ENCODE results near the gene APBB2. TPM values are rescaled to one million over a fixed set of nuclear protein-coding genes. Genes with fewer than 3 reads are reported as not detected.

APBB2 gene
- total and polyA plus RNA-seq, 2 experiments from 2014 or later, result 24.1 to 61.0 TPM

DNA sequence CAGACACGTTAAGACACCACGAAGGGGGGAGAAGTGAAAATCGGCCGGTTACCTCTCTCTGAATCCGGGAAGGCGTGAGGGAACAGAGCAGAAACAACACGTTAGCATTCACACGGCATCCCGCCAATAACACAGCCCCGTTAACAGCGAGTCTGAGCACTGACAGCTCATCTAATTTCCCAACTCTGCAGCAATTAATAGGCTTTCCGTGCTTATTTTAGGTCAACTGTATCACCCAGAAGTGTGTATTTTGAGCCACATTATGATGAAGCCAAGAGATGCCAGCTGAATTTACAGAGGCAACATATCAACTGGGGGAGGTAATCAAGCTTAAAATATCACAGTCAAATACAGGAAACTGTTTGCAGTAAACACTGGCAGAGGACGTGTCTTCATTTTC, 372.0 kb downstream of the APBB2 start:
- H3K36me3 ChIP-seq (ENCODE audit: low read depth), result no peaks in the 10 kb centered on the region
- 97 to 98% methylated on average over 12 to 13 of the region's 13 CpGs for WGBS, 2 experiments (ENCODE audit: low coverage in 1 of 2, low lambda C conversion rate in 2 of 2, missing lambda C conversion rate in 2 of 2)
- no peak for DNase-seq
- no peaks in the 10 kb centered on the region for H3K27me3 ChIP-seq (replicated peaks; ENCODE audit: insufficient read depth)
- no peak overlapping the region for H3K9ac ChIP-seq
- H2AFZ ChIP-seq, result no peak overlapping the region
- H3K4me3 ChIP-seq, result no peak overlapping the region
- no peaks in the 10 kb centered on the region for H3K9me3 ChIP-seq (ENCODE audit: low read depth)
- no peaks in the 10 kb centered on the region for H3K79me2 ChIP-seq (ENCODE audit: insufficient read depth)
- H3K9me2 ChIP-seq (ENCODE audit: insufficient read depth), result no peaks in the 10 kb centered on the region
- TF ChIP-seq EZH2 (IDR thresholded peaks at IDR 0.05; ENCODE audit: insufficient read depth, poor library complexity, severe bottlenecking) (no peak), EZH2phosphoT487 (IDR thresholded peaks at IDR 0.05; ENCODE audit: insufficient read depth, low read depth) (no peak)
- no peaks in the 10 kb centered on the region for H4K20me1 ChIP-seq (ENCODE audit: insufficient read depth)
- in situ Hi-C loops (cut with MboI), result no loop called here
- no peak overlapping the region for H3K4me2 ChIP-seq (ENCODE audit: unreplicated experiment)
- H3K27ac ChIP-seq, result no peak overlapping the region
- peaks cover 3% of the 10 kb centered on the region; the same call in 1 of the 2 replicates for H3K4me1 ChIP-seq (ENCODE audit: insufficient read depth)
- no peaks in the 10 kb centered on the region for H3F3A ChIP-seq (ENCODE audit: insufficient read depth)

DNA sequence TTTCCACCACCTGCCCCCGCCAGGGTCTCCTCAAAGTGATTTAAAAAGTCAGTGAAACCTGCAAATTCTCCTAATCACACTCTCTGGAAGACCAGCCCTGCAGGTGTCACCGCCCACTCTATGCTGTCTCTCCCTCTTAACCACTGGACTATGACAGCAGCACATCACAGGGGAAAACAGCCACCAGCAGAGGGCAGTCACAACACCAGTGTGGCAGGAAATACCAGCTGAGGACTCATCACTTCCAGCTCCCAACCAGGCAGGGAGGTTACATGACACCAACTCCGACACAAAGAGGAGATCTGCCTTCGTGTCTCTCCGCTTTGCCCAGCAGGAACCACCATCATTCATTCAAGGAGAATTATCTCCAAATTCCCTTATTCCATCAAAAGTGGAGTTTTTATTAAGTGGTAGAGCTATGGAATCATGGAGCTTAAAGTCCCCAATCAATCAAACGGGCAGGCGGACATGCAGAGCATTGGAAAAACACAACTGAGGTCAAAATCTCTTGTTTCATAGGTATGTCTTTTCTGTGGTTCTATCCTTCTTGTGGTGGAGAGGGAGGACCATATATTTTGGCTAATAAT, 373.3 kb downstream of the APBB2 start:
- in situ Hi-C loops (cut with MboI), result no loop called here
- no peaks in the 10 kb centered on the region for H3K9me3 ChIP-seq (ENCODE audit: low read depth)
- no peaks in the 10 kb centered on the region for H3K79me2 ChIP-seq (ENCODE audit: insufficient read depth)
- no peaks in the 10 kb centered on the region for H3K27me3 ChIP-seq (replicated peaks; ENCODE audit: insufficient read depth)
- H3K4me3 ChIP-seq, result no peak overlapping the region
- WGBS, 2 experiments (ENCODE audit: low coverage in 1 of 2, low lambda C conversion rate in 2 of 2, missing lambda C conversion rate in 2 of 2), result 73 to 81% methylated on average over 7 of the region's 7 CpGs
- H3F3A ChIP-seq (ENCODE audit: insufficient read depth), result no peaks in the 10 kb centered on the region
- peak; percentile 76 for DNase-seq
- peaks cover 3% of the 10 kb centered on the region; the same call in 1 of the 2 replicates for H3K4me1 ChIP-seq (ENCODE audit: insufficient read depth)
- no peak overlapping the region for H3K27ac ChIP-seq
- no peak overlapping the region for H3K4me2 ChIP-seq (ENCODE audit: unreplicated experiment)
- no peak for TF ChIP-seq EZH2phosphoT487 (IDR thresholded peaks at IDR 0.05; ENCODE audit: insufficient read depth, low read depth)
- TF ChIP-seq EZH2 (IDR thresholded peaks at IDR 0.05; ENCODE audit: insufficient read depth, poor library complexity, severe bottlenecking), result no peak
- H2AFZ ChIP-seq, result 0 out of 2 replicates have a peak overlapping the region, but pooled peaks have one; percentile 50
- H3K9me2 ChIP-seq (ENCODE audit: insufficient read depth), result no peaks in the 10 kb centered on the region
- H4K20me1 ChIP-seq (ENCODE audit: insufficient read depth), result no peaks in the 10 kb centered on the region
- H3K36me3 ChIP-seq (ENCODE audit: low read depth), result no peaks in the 10 kb centered on the region
- no peak overlapping the region for H3K9ac ChIP-seq

GRCh38 chr4:40840255-40840984, 373.9 kb downstream of the APBB2 start:
- no peak for DNase-seq
- no peaks in the 10 kb centered on the region for H4K20me1 ChIP-seq (ENCODE audit: insufficient read depth)
- no peaks in the 10 kb centered on the region for H3F3A ChIP-seq (ENCODE audit: insufficient read depth)
- in situ Hi-C loops (cut with MboI), result no loop called here
- H3K27ac ChIP-seq, result no peak overlapping the region
- H3K9ac ChIP-seq, result no peak overlapping the region
- no peak overlapping the region for H3K4me2 ChIP-seq (ENCODE audit: unreplicated experiment)
- no peak overlapping the region for H3K4me3 ChIP-seq
- no peak for TF ChIP-seq EZH2 (IDR thresholded peaks at IDR 0.05; ENCODE audit: insufficient read depth, poor library complexity, severe bottlenecking)
- no peak for TF ChIP-seq EZH2phosphoT487 (IDR thresholded peaks at IDR 0.05; ENCODE audit: insufficient read depth, low read depth)
- no peaks in the 10 kb centered on the region for H3K9me3 ChIP-seq (ENCODE audit: low read depth)
- no peaks in the 10 kb centered on the region for H3K36me3 ChIP-seq (ENCODE audit: low read depth)
- no peaks in the 10 kb centered on the region for H3K27me3 ChIP-seq (replicated peaks; ENCODE audit: insufficient read depth)
- no peaks in the 10 kb centered on the region for H3K79me2 ChIP-seq (ENCODE audit: insufficient read depth)
- 95% methylated on average over 10 of the region's 10 CpGs for WGBS, 2 experiments (ENCODE audit: low coverage in 1 of 2, low lambda C conversion rate in 2 of 2, missing lambda C conversion rate in 2 of 2)
- H2AFZ ChIP-seq, result no peak overlapping the region
- H3K4me1 ChIP-seq (ENCODE audit: insufficient read depth), result peaks cover 3% of the 10 kb centered on the region; the same call in 1 of the 2 replicates
- H3K9me2 ChIP-seq (ENCODE audit: insufficient read depth), result no peaks in the 10 kb centered on the region

DNA sequence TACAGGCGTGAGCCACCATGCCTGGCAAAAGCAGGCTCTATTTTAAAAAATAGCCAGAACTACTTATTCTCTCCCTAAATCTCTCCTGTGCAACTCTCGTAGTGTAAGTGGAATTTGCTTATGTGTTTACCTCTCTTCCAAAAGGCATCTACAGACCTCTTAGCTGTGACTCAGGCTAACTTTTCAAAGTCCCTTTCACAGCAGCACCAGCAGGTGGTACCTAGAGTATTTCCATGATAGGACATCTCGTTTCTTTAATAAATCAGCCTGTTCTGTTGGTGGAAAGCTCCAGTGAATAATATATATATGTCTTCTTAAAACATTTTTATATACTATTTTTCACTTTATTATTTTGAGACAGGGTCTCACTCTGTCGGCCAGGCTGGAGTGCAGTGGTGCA, 375.6 kb downstream of the APBB2 start:
- no peaks in the 10 kb centered on the region for H4K20me1 ChIP-seq (ENCODE audit: insufficient read depth)
- WGBS, 2 experiments (ENCODE audit: low coverage in 1 of 2, low lambda C conversion rate in 2 of 2, missing lambda C conversion rate in 2 of 2), result 82 to 84% methylated on average over 4 of the region's 4 CpGs

More for the DNA sequence above, 375.6 kb downstream of the APBB2 start:
- H3K9me3 ChIP-seq (ENCODE audit: low read depth), result no peaks in the 10 kb centered on the region
- H3K4me3 ChIP-seq, result no peak overlapping the region
- peak; percentile 16 for DNase-seq
- no peak overlapping the region for H3K4me2 ChIP-seq (ENCODE audit: unreplicated experiment)
- no peaks in the 10 kb centered on the region; the same call in 1 of the 2 replicates for H3K36me3 ChIP-seq (ENCODE audit: low read depth)
- H3K79me2 ChIP-seq (ENCODE audit: insufficient read depth), result no peaks in the 10 kb centered on the region
- peaks cover 3% of the 10 kb centered on the region; the same call in 1 of the 2 replicates for H3K4me1 ChIP-seq (ENCODE audit: insufficient read depth)
- H2AFZ ChIP-seq, result no peak overlapping the region
- TF ChIP-seq EZH2phosphoT487 (IDR thresholded peaks at IDR 0.05; ENCODE audit: insufficient read depth, low read depth) (no peak), EZH2 (IDR thresholded peaks at IDR 0.05; ENCODE audit: insufficient read depth, poor library complexity, severe bottlenecking) (no peak)
- in situ Hi-C loops (cut with MboI), result no loop called here
- no peaks in the 10 kb centered on the region for H3K9me2 ChIP-seq (ENCODE audit: insufficient read depth)
- no peaks in the 10 kb centered on the region for H3F3A ChIP-seq (ENCODE audit: insufficient read depth)
- no peak overlapping the region for H3K9ac ChIP-seq
- H3K27ac ChIP-seq, result no peak overlapping the region
- no peaks in the 10 kb centered on the region for H3K27me3 ChIP-seq (replicated peaks; ENCODE audit: insufficient read depth)
